GM21737 (cell line): ENCODE results near the gene AGFG2.

ENCODE experiments used
- ATAC-seq: cut with Tn5 transposase; IDR thresholded peaks from one replicate; pipeline ENCODE4 v1.9.1; 2021; ENCODE audit warnings: mild to moderate bottlenecking, moderate library complexity; ENCODE audit not compliant: unreplicated experiment

Gene AGFG2

DNA sequence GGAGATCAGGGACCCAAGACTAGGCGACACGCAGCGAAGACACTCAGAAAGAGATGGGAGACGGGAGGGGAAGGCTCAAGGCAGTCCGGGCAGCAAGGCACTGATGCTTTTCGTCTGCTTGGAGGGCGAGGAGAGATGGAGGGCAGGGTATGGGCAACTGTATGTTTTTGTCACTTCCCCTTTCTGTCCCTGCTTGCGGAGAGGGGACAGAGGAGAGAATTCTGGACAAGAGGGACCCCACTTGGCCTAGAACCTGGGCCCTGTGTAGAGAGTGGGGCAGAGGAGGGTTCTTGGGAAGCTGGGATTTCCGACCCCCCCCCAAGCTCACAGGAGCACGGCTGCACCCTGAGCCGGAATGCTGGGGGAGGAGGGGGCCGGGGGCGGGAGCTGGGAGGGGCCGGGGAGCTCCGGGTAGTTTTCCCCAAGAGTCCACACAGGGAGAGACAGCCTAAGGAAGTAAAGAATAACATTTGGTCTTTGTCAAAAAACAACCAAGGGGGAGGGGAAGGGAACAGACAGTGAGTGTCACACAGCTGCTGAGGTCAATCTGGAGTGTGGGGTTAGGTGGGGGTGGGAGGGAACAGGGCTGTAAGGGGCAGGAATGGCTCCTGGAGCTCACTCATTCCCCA lies 45.2 kb downstream of the AGFG2 start:
- no peak for ATAC-seq

DNA sequence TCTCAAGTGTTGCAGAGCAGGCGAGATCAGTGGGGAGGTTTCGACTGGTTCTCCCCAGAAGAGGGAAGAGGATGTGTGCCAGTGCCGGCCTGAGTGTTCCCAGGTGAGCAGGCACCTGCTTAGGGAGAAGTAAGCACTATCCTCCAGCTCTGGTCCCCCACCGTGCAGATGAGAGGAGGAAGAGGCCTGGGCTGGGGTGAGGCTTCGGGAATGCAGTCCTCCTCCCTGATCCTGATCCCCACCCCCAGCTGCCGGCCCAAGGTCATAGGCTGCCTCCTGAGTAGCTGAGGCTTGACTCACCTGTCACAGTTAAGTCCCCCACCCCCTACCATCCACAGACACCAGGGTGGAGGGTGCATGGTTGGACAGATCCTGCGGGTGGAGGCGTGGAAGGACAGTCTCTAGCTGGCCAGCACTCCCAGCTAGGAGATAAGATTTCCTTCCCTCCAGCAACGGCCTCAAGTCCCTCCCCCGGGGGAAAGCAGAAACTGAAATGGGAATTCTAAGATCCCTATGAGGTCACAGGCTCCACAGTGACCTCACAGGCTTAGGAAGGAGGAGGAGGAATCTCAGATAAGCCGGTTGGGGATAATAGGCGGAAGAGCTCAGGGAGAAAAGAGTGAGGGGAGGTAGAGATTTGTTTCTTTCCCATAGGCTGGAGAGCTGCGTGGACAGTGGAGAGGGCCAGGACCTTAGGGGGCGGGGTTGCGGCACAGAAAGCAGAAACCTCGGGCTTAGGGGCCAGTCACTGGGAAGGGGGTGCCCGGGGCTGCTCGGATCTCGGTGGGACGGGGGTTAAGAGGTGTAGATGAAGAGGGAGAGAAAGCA lies 45.9 kb downstream of the AGFG2 start:
- ATAC-seq: no peak

DNA sequence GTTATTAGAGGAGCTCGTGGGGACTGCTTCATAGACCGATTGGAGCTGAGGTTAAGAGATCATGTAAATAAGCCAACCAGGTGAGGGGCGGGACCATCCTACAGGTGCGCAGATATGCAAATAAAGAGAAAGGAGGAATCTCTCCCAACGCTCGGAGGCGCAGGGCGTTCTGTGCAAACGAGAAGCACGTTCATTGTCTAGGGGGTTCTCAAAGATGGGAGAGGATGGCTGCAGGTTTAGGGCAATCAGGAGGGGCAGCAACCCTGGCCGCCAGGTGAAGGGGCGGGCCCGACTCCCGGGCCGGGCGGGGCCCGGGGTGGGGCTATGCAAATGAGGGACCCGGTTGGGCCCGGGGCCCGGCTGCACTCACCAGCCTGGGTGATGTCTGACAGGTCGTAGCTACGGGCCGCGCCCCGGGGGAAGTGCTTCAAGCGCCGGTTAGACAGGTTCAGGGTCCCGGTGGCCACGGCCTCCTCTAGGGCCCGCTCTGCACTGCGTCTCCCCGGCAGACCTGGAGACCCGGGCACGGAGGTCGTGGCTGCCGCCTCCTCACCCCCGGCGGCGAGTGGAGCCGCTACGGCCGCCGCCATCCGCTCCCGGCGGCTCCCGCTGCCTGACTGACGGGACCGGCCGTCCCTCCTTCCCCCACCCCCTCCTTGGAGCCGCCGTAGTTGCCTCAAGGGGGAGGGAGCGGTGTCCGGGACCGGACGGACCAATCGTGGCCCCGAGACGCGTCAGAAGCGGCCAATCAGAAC lies 46.7 kb downstream of the AGFG2 start, which contains the start of gene LRCH4:
Gene LRCH4, minus strand, starts transcription at position 619 of the 755 bp plus-strand sequence. Its CDS starts 29 bp downstream, at position 590.
- peak; percentile 28 for ATAC-seq

- ATAC-seq: peak; percentile 77
Measured at GRCh38 chr7:100586266-100587025, 47.4 kb downstream of the AGFG2 start, which contains the start of gene FBXO24. FBXO24 (plus strand) TSS chr7:100586328; CDS start chr7:100586626, 298 bp downstream.

GRCh38 chr7:100588438-100588837 lies 49.4 kb downstream of the AGFG2 start:
- ATAC-seq: no peak

- no peak for ATAC-seq
Measured at GRCh38 chr7:100589341-100589947, 50.4 kb downstream of the AGFG2 start.

DNA sequence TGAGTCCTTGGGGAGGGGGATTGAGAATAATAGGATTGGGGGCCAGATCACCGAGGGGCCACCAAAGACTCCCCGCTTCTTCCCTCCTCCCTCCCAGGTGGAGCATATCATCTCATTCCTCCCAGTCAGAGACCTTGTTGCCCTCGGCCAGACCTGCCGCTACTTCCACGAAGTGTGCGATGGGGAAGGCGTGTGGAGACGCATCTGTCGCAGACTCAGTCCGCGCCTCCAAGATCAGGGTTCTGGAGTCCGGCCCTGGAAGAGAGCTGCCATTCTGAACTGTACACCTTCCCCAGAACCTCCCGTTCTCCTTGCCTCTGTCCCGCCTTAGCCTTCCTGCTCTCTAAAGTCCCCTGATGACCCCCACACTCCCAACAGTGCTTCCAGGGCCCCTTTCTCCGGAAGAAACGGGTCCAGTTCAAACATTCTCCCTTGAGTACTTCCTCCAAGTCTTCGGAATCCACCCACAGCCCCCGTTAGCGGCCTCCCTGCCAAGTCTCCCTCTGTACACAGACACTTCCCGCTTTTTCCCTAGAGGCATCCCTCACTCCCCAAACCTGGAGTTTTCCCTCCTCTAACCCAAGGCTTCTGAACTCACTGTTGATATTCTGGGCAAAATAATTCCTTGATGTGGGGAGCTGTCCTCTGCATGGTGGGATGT lies 51.2 kb downstream of the AGFG2 start:
- no peak for ATAC-seq

- no peak for ATAC-seq
Measured at GRCh38 chr7:100591596-100591995, 52.6 kb downstream of the AGFG2 start.

- ATAC-seq: no peak
Measured at GRCh38 chr7:100595188-100595587, 56.2 kb downstream of the AGFG2 start.

- no peak for ATAC-seq
Measured at GRCh38 chr7:100598425-100598824, 59.4 kb downstream of the AGFG2 start.

GRCh38 chr7:100599911-100600729 lies 61.1 kb downstream of the AGFG2 start:
- no peak for ATAC-seq

DNA sequence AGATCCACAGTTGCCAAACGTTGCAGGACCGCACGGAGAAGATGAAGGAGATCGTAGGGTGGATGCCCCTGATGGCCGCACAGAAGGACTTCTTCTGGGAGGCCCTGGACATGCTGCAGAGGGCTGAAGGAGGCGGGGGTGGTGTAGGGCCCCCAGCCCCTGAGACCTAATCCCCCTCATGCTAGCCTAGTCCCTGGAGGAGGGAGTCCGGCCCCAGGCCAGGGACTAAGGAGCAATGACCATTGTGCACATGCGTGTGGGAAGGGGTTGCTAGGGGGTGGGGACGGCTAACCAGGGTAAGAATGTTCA lies 61.7 kb downstream of the AGFG2 start:
- ATAC-seq: no peak

GRCh38 chr7:100602889-100603725 lies 64.1 kb downstream of the AGFG2 start:
- ATAC-seq: no peak

GRCh38 chr7:100603726-100604027 lies 64.7 kb downstream of the AGFG2 start:
- no peak for ATAC-seq

GRCh38 chr7:100604028-100604975 lies 65.3 kb downstream of the AGFG2 start:
- ATAC-seq: peak; percentile 46

- no peak for ATAC-seq
Measured at GRCh38 chr7:100604976-100605911, 66.2 kb downstream of the AGFG2 start.
